Osteoblast (primary cell): Measurements from ENCODE around the gene ASPHD2. TPM values are rescaled to one million over a fixed set of nuclear protein-coding genes. Genes with fewer than 3 reads are reported as not detected.

Source experiments
- DNase-seq: peaks from one replicate; pipeline ENCODE4 v3.0.0; 2011; ENCODE audit warnings: low spot score, mixed read lengths; ENCODE audit not compliant: insufficient read length; ENCODE audit errors: missing footprints
- H2AFZ ChIP-seq: 2 replicates; pipeline ENCODE4 v1.6.0; 2011; ENCODE audit warnings: mild to moderate bottlenecking, low read length
- H3K27ac ChIP-seq: 2 replicates; pipeline ENCODE4 v1.5.1; 2011; ENCODE audit warnings: mild to moderate bottlenecking, low read depth, low read length, moderate library complexity
- H3K27me3 ChIP-seq: 2 replicates; pipeline ENCODE4 v1.6.0; 2012; ENCODE audit warnings: mild to moderate bottlenecking, control low read depth, inconsistent platforms, low read length, moderate library complexity; ENCODE audit not compliant: insufficient read depth
- H3K36me3 ChIP-seq: 2 replicates; pipeline ENCODE4 v1.5.1; 2011; ENCODE audit warnings: mild to moderate bottlenecking, low read length, control low read depth, moderate library complexity; ENCODE audit not compliant: insufficient read depth
- H3K4me1 ChIP-seq: 2 replicates; pipeline ENCODE4 v1.5.1; 2011; ENCODE audit warnings: mild to moderate bottlenecking, low read length, control low read depth, moderate library complexity; ENCODE audit not compliant: insufficient read depth
- H3K4me2 ChIP-seq: 2 replicates; pipeline ENCODE4 v1.6.0; 2011; ENCODE audit warnings: mild to moderate bottlenecking, low read length; ENCODE audit not compliant: insufficient read depth
- H3K4me3 ChIP-seq: fragments of 200-600 bp; sonication (generic); 3 replicates; pipeline ENCODE4 v1.5.1; 2012; ENCODE audit warnings: mild to moderate bottlenecking, low read length, inconsistent platforms; ENCODE audit not compliant: insufficient read depth
- H3K79me2 ChIP-seq: 2 replicates; pipeline ENCODE4 v1.6.0; 2012; ENCODE audit warnings: mild to moderate bottlenecking, low read length, control low read depth, inconsistent platforms; ENCODE audit not compliant: insufficient read depth
- H3K9me3 ChIP-seq: 2 replicates; pipeline ENCODE4 v1.5.1; 2011; ENCODE audit warnings: low read depth, low read length, control low read depth
- H4K20me1 ChIP-seq: 2 replicates; pipeline ENCODE4 v1.6.0; 2012; ENCODE audit warnings: mild to moderate bottlenecking, low read length, control low read depth; ENCODE audit not compliant: insufficient read depth
- CTCF ChIP-seq: IDR thresholded peaks from 2 replicates; pipeline ENCODE4 v1.5.1; 2011; ENCODE audit warnings: mild to moderate bottlenecking, low read depth, low read length, moderate library complexity; ENCODE audit errors: extremely low read depth
- total RNA-seq: library from RNA; depleted of rRNA; stranded (reverse); fragments of >200 nt; gene quantifications from 2 replicates; pipeline ENCODE4 v1.2.3, GENCODE V29; 2012

ASPHD2 gene
- total RNA-seq, 1 donor = 6.2 TPM

GRCh38 chr22:26448941-26449340 lies 19.9 kb downstream of the ASPHD2 start:
- Histone ChIP-seq H3K27me3 (no peaks in the 10 kb centered on the region), H3K4me3 (no peak overlapping the region), H3K9me3 (no peaks in the 10 kb centered on the region), H3K27ac (no peak overlapping the region), H3K4me2 (no peak overlapping the region), H4K20me1 (no peaks in the 10 kb centered on the region), H3K4me1 (no peaks in the 10 kb centered on the region), H3K79me2 (no peaks in the 10 kb centered on the region), H3K36me3 (peaks cover 15% of the 10 kb centered on the region), H2AFZ (no peak overlapping the region)
- no peak for DNase-seq
- no peak for TF ChIP-seq CTCF

- no peaks in the 10 kb centered on the region for H3K79me2 ChIP-seq
- no peaks in the 10 kb centered on the region for H3K9me3 ChIP-seq
- H3K27ac ChIP-seq = no peak overlapping the region
- H3K4me3 ChIP-seq = no peak overlapping the region
- no peaks in the 10 kb centered on the region for H3K27me3 ChIP-seq
- H2AFZ ChIP-seq = no peak overlapping the region
- H3K4me1 ChIP-seq = no peaks in the 10 kb centered on the region
- no peaks in the 10 kb centered on the region for H4K20me1 ChIP-seq
- peaks cover 15% of the 10 kb centered on the region for H3K36me3 ChIP-seq
- no peak overlapping the region for H3K4me2 ChIP-seq
- no peak for DNase-seq
- TF ChIP-seq CTCF = no peak
These were observed 21.6 kb downstream of the ASPHD2 start for GRCh38 chr22:26450453-26451185.

GRCh38 chr22:26452236-26453016 lies 23.4 kb downstream of the ASPHD2 start:
- Histone ChIP-seq H3K4me2 (no peak overlapping the region), H3K9me3 (no peaks in the 10 kb centered on the region), H4K20me1 (no peaks in the 10 kb centered on the region), H2AFZ (no peak overlapping the region), H3K4me1 (no peaks in the 10 kb centered on the region), H3K36me3 (peaks cover 24% of the 10 kb centered on the region), H3K27me3 (no peaks in the 10 kb centered on the region), H3K27ac (no peak overlapping the region), H3K4me3 (no peak overlapping the region), H3K79me2 (no peaks in the 10 kb centered on the region)
- no peak for DNase-seq
- TF ChIP-seq CTCF = no peak

GRCh38 chr22:26453216-26453615 lies 24.2 kb downstream of the ASPHD2 start:
- no peaks in the 10 kb centered on the region for H3K27me3 ChIP-seq
- peaks cover 32% of the 10 kb centered on the region for H3K36me3 ChIP-seq
- DNase-seq = no peak
- no peaks in the 10 kb centered on the region for H4K20me1 ChIP-seq
- H2AFZ ChIP-seq = no peak overlapping the region
- H3K4me1 ChIP-seq = no peaks in the 10 kb centered on the region
- H3K79me2 ChIP-seq = no peaks in the 10 kb centered on the region
- no peaks in the 10 kb centered on the region for H3K9me3 ChIP-seq
- no peak overlapping the region for H3K27ac ChIP-seq
- H3K4me3 ChIP-seq = no peak overlapping the region
- TF ChIP-seq CTCF = no peak
- no peak overlapping the region for H3K4me2 ChIP-seq
